Osteoblast (primary cell): Measurements from ENCODE around the gene NR5A1. TPM values are rescaled to one million over a fixed set of nuclear protein-coding genes. Genes with fewer than 3 reads are reported as not detected.

Experiments
- DNase-seq: peaks from one replicate; pipeline ENCODE4 v3.0.0; 2011; ENCODE audit warnings: low spot score, mixed read lengths; ENCODE audit not compliant: insufficient read length; ENCODE audit errors: missing footprints
- H2AFZ ChIP-seq: 2 replicates; pipeline ENCODE4 v1.6.0; 2011; ENCODE audit warnings: mild to moderate bottlenecking, low read length
- H3K27ac ChIP-seq: 2 replicates; pipeline ENCODE4 v1.5.1; 2011; ENCODE audit warnings: mild to moderate bottlenecking, low read depth, low read length, moderate library complexity
- H3K27me3 ChIP-seq: 2 replicates; pipeline ENCODE4 v1.6.0; 2012; ENCODE audit warnings: mild to moderate bottlenecking, control low read depth, inconsistent platforms, low read length, moderate library complexity; ENCODE audit not compliant: insufficient read depth
- H3K36me3 ChIP-seq: 2 replicates; pipeline ENCODE4 v1.5.1; 2011; ENCODE audit warnings: mild to moderate bottlenecking, low read length, control low read depth, moderate library complexity; ENCODE audit not compliant: insufficient read depth
- H3K4me1 ChIP-seq: 2 replicates; pipeline ENCODE4 v1.5.1; 2011; ENCODE audit warnings: mild to moderate bottlenecking, low read length, control low read depth, moderate library complexity; ENCODE audit not compliant: insufficient read depth
- H3K4me2 ChIP-seq: 2 replicates; pipeline ENCODE4 v1.6.0; 2011; ENCODE audit warnings: mild to moderate bottlenecking, low read length; ENCODE audit not compliant: insufficient read depth
- H3K4me3 ChIP-seq: fragments of 200-600 bp; sonication (generic); 3 replicates; pipeline ENCODE4 v1.5.1; 2012; ENCODE audit warnings: mild to moderate bottlenecking, low read length, inconsistent platforms; ENCODE audit not compliant: insufficient read depth
- H3K79me2 ChIP-seq: 2 replicates; pipeline ENCODE4 v1.6.0; 2012; ENCODE audit warnings: mild to moderate bottlenecking, low read length, control low read depth, inconsistent platforms; ENCODE audit not compliant: insufficient read depth
- H3K9me3 ChIP-seq: 2 replicates; pipeline ENCODE4 v1.5.1; 2011; ENCODE audit warnings: low read depth, low read length, control low read depth
- H4K20me1 ChIP-seq: 2 replicates; pipeline ENCODE4 v1.6.0; 2012; ENCODE audit warnings: mild to moderate bottlenecking, low read length, control low read depth; ENCODE audit not compliant: insufficient read depth
- CTCF ChIP-seq: IDR thresholded peaks from 2 replicates; pipeline ENCODE4 v1.5.1; 2011; ENCODE audit warnings: mild to moderate bottlenecking, low read depth, low read length, moderate library complexity; ENCODE audit errors: extremely low read depth
- total RNA-seq: library from RNA; depleted of rRNA; stranded (reverse); fragments of >200 nt; gene quantifications from 2 replicates; pipeline ENCODE4 v1.2.3, GENCODE V29; 2012

Gene NR5A1
- total RNA-seq, 1 donor: not detected

- no peak for DNase-seq
- no peaks in the 10 kb centered on the region for H3K36me3 ChIP-seq
- H3K4me2 ChIP-seq: peak overlapping the region; percentile 29
- no peaks in the 10 kb centered on the region for H4K20me1 ChIP-seq
- H3K27me3 ChIP-seq: peaks cover 8% of the 10 kb centered on the region
- H3K4me1 ChIP-seq: peaks cover 24% of the 10 kb centered on the region
- peak overlapping the region; percentile 38 for H2AFZ ChIP-seq
- H3K9me3 ChIP-seq: no peaks in the 10 kb centered on the region
- no peak for TF ChIP-seq CTCF
- H3K79me2 ChIP-seq: no peaks in the 10 kb centered on the region
- H3K4me3 ChIP-seq: no peak overlapping the region
- H3K27ac ChIP-seq: peak overlapping the region; percentile 26
Measured at GRCh38 chr9:124552273-124552605, 45.0 kb upstream of the NR5A1 start.

DNA sequence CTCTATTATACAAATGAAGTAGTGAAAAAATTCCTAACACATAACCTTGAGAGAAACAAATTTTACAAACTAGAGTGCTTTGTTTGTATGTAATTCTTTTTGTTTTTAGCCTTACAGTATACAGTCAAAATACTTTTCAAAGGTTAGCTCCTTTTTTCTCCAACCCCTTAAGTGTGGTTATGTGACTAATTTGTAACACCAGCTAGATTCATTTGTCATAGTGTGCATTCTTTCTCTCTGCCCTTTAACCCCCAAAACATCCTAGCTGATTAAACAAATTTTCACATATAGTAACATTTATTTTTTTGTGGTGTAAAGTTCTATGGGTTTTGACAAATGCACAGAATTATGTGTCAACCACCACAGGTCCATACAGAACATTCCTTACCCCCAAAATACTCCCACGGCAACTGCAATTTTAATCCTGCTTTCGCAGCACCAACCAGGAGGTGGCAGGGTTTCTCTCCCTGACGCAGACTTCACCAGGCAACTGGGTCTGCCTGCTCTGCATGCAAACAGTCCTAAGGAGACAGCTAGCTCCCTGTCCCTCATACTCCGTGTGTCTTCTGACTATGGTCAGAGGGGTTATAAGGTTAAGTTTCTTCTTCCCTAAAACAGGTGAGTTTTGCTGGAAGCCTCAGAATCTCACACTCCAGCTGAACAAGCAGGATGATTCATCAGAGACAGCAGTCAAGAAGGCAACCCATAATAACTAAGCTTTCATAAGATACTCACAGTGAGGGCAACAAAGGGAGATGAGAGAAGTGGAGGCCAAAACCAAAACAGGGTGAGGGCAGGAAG is 44.5 kb upstream of the NR5A1 start:
- Histone ChIP-seq H3K27ac (peak overlapping the region; percentile 26), H3K79me2 (no peaks in the 10 kb centered on the region), H3K27me3 (peaks cover 14% of the 10 kb centered on the region), H3K4me3 (no peak overlapping the region), H3K36me3 (no peaks in the 10 kb centered on the region), H3K4me2 (peak overlapping the region; percentile 29), H3K9me3 (no peaks in the 10 kb centered on the region), H4K20me1 (no peaks in the 10 kb centered on the region), H2AFZ (peak overlapping the region; percentile 38), H3K4me1 (peaks cover 24% of the 10 kb centered on the region)
- DNase-seq: no peak
- TF ChIP-seq CTCF: peak; percentile 89

DNA sequence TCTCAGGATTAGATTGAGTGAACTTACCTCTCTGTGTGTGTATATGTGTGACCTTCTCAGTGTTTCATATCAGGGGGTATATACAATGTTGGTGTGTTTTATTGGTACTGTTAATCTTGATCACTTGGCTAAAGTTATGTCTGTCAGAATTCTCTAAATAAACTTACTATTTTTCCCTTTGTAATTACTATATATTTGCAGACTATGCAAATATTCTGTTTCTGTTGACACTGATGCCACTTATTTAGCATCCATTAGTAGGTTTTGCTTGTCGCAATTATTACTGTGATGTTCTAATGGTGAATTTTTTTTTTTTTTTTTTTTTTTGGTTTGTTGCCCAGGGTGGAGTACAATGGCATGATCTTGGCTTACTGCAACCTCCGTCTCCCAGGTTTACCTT is 42.9 kb upstream of the NR5A1 start:
- Histone ChIP-seq H3K27me3 (peaks cover 22% of the 10 kb centered on the region), H3K4me2 (no peak overlapping the region), H3K9me3 (no peaks in the 10 kb centered on the region), H2AFZ (no peak overlapping the region), H3K4me3 (no peak overlapping the region), H3K27ac (no peak overlapping the region), H3K79me2 (no peaks in the 10 kb centered on the region), H3K36me3 (no peaks in the 10 kb centered on the region), H3K4me1 (peaks cover 24% of the 10 kb centered on the region), H4K20me1 (no peaks in the 10 kb centered on the region)
- TF ChIP-seq CTCF: no peak
- no peak for DNase-seq

DNA sequence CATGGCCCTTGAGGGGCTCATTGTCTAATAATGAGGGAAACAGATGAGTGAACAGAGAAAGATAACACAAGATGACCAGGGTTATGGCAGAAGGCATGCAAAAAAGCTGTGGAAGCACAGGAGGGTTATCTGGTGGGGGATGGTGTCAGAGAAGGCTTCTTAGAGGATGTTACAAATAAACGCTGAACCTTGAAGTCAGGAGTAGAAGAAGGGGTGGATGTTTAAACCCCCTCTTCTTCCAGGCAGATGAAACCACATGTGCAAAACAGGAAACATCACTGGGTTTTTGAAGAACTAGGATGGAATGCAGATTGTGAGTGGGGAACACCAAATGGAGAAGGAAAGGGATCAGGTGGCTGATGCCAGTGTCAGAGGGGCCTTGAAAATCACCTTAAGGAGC is 41.8 kb upstream of the NR5A1 start:
- H3K79me2 ChIP-seq: no peaks in the 10 kb centered on the region
- H4K20me1 ChIP-seq: no peaks in the 10 kb centered on the region
- H3K27ac ChIP-seq: no peak overlapping the region
- no peaks in the 10 kb centered on the region for H3K36me3 ChIP-seq
- H3K4me3 ChIP-seq: no peak overlapping the region
- H3K4me1 ChIP-seq: peaks cover 20% of the 10 kb centered on the region
- H3K27me3 ChIP-seq: peaks cover 31% of the 10 kb centered on the region
- no peak for TF ChIP-seq CTCF
- DNase-seq: no peak
- no peaks in the 10 kb centered on the region for H3K9me3 ChIP-seq
- H3K4me2 ChIP-seq: no peak overlapping the region
- H2AFZ ChIP-seq: no peak overlapping the region
